ENCODE results near the gene FNBP1L. TPM values are rescaled to one million over a fixed set of nuclear protein-coding genes. Genes with fewer than 3 reads are reported as not detected.

Gene FNBP1L
- total RNA-seq, 1 experiment from 2014 or later = 21.4 TPM

DNA sequence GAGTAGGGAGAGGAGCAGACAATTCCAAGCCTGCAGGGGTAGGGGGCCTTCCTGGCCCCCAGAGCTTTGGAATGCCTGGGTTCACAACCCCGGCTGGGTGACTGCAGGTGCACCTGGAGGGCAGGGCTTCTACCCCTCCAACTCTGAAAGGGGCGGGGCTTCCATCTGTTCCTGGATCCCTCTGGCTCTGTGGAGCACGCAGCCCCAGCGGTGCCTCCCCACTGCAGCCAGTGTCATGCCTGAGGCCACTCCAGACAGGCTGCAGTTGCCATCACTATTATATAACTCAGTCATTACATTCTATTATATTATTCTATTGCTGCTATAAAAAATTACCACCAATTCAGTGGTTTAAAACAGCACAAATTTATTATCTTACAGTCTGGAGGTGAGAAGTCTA lies 12.5 kb upstream of the FNBP1L start:
- Histone ChIP-seq H3K9me3 (replicated peaks) (no peaks in the 10 kb centered on the region), H3K4me3 (no peak overlapping the region), H3K36me3 (no peaks in the 10 kb centered on the region), H3K27ac (no peak overlapping the region), H3K4me1 (replicated peaks) (no peaks in the 10 kb centered on the region), H3K27me3 (replicated peaks) (no peaks in the 10 kb centered on the region)
- no peak for DNase-seq (ENCODE audit: low read depth in 1 of 2, low spot score in 2 of 2)

DNA sequence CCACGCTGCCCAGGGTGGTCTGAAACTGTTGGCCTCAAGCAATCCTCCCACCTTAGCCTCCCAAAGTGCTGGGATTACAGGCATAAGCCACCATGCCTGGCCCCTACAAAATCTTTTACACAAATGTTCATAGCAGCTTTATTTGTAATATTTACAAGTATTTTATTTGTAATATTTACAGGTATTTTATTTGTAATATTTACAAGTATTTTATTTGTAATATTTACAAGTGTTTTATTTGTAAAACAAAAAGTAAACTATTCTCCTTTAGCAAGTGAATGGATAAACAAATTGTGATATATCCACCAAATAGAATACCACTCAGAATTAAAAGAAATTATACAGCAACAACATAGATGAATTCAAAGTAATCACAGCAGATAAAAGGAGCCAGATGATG lies 11.4 kb upstream of the FNBP1L start:
- Histone ChIP-seq H3K27ac (no peak overlapping the region), H3K4me3 (no peak overlapping the region), H3K4me1 (replicated peaks) (no peaks in the 10 kb centered on the region), H3K27me3 (replicated peaks) (no peaks in the 10 kb centered on the region), H3K36me3 (no peaks in the 10 kb centered on the region), H3K9me3 (replicated peaks) (no peaks in the 10 kb centered on the region)
- no peak for DNase-seq (ENCODE audit: low read depth in 1 of 2, low spot score in 2 of 2)

DNA sequence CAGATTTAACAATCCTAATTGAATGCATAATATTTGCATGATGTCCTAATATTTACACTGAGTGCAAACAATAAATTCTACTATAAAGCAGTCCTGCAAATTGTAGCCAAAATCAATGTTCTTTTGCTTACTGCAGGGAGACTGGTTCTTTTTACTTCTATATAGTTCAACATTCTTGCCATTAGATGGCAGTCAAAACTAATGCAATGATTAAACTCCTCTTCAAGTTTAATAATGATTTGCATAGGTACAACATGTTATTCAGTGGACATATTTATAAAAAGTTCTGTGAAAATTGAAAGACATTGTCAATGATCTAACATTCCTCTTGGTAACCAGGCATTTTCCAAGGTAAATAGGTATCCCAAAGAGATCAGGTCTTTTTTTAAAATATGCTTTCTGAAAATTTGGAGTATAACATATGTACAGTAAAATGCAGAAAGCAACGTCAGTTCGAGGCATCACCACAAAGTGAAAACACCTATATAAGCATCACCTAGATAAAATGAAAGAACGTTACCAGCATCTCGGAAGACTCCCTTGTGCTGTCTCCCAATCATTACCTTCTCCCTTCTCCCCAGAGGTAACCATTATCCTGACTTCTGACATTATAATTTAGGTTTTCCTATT lies 9.8 kb upstream of the FNBP1L start:
- no peak overlapping the region for H3K4me3 ChIP-seq
- DNase-seq (ENCODE audit: low read depth in 1 of 2, low spot score in 2 of 2) = peak in 1 of 2 experiments; percentile 39
- H3K27ac ChIP-seq = no peak overlapping the region
- no peaks in the 10 kb centered on the region for H3K36me3 ChIP-seq
- no peaks in the 10 kb centered on the region for H3K9me3 ChIP-seq (replicated peaks)
- H3K27me3 ChIP-seq (replicated peaks) = no peaks in the 10 kb centered on the region
- no peaks in the 10 kb centered on the region for H3K4me1 ChIP-seq (replicated peaks)

DNA sequence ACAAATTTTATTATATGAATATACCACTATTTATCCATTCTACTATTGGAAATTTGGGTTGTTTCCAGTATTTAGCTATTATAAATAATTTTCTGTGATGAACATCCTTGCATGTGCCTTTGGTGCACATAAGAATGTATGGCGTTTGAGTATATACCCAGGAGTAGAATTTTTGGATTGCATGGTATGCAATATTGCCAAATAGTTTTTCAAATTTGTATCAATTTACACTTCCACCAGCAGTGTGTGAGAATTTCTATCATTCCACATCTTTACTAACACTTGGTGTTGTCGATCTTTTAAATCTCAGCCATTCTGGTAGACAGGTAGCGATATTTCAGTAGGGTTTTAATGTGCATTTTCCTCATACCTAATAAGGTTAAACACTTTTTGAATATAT lies 9.2 kb upstream of the FNBP1L start:
- H3K9me3 ChIP-seq (replicated peaks) = no peaks in the 10 kb centered on the region
- no peaks in the 10 kb centered on the region for H3K36me3 ChIP-seq
- no peak overlapping the region for H3K27ac ChIP-seq
- H3K4me1 ChIP-seq (replicated peaks) = no peaks in the 10 kb centered on the region
- no peaks in the 10 kb centered on the region for H3K27me3 ChIP-seq (replicated peaks)
- no peak overlapping the region for H3K4me3 ChIP-seq
- DNase-seq (ENCODE audit: low read depth in 1 of 2, low spot score in 2 of 2) = no peak

DNA sequence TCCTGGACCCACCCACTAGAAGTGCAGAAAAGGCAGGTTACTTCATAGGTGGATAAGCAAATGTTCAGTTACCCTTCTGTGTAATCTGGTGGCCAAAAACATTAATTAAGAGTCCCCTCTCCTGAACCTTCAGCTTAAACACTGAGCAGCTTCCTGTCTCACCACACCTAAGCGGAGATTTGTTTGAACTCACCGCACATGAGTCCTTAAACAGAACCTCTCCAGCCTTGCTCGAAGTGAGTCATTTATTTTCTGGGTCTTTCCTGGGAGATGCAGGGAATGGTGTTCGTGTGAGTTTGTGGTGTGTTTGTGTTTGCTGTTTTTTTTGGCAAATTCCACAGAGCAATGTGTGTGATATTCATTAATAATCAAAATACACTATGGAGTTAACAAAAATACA lies 7.6 kb upstream of the FNBP1L start:
- DNase-seq (ENCODE audit: low read depth in 1 of 2, low spot score in 2 of 2) = no peak
- H3K27ac ChIP-seq = no peak overlapping the region
- H3K4me3 ChIP-seq = no peak overlapping the region
- H3K9me3 ChIP-seq (replicated peaks) = no peaks in the 10 kb centered on the region
- H3K36me3 ChIP-seq = no peaks in the 10 kb centered on the region
- no peaks in the 10 kb centered on the region for H3K27me3 ChIP-seq (replicated peaks)
- no peaks in the 10 kb centered on the region for H3K4me1 ChIP-seq (replicated peaks)

DNA sequence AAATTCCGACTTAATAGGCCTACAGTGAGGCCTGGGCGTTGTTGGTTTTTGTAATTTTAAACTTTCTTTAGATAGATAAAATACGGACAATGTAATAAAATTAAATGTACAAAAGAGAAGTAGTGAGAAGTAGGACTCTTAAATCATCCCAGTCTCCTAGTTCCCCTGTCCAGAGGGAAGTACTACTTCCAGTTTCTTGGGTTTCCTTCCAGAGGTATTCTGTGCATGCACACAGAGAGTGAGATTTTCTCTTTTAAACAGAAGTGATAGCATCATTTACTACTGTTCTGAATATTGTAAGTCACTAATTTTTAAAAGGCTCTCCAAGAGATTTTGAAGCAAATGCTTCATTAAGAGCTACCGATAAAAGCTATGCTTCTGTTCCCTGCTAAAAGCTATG lies 7.2 kb upstream of the FNBP1L start:
- H3K27ac ChIP-seq = no peak overlapping the region
- no peak overlapping the region for H3K4me3 ChIP-seq
- H3K27me3 ChIP-seq (replicated peaks) = no peaks in the 10 kb centered on the region
- H3K4me1 ChIP-seq (replicated peaks) = no peaks in the 10 kb centered on the region
- no peaks in the 10 kb centered on the region for H3K9me3 ChIP-seq (replicated peaks)
- no peaks in the 10 kb centered on the region for H3K36me3 ChIP-seq
- no peak for DNase-seq (ENCODE audit: low read depth in 1 of 2, low spot score in 2 of 2)

DNA sequence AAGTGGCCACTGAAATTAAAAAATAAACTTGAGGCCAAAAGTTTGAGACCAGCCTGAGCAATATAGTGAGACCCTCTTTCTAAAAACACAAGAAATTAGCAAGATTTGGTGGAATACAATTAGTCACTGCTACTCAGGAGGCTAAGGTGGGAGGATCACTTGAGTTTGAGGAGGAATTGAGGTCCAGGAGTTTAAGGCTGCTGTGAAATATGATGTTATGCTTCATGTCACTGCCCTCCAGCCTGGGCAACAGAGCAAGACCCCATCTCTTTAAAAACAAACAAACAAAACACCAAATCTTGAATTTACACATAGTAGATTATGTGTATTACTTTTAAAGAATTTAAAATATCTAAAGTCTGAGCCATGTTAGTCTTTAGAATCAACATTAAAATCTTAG lies 6.3 kb upstream of the FNBP1L start:
- H3K9me3 ChIP-seq (replicated peaks) = no peaks in the 10 kb centered on the region
- no peak for DNase-seq (ENCODE audit: low read depth in 1 of 2, low spot score in 2 of 2)
- H3K27me3 ChIP-seq (replicated peaks) = no peaks in the 10 kb centered on the region
- no peak overlapping the region for H3K27ac ChIP-seq
- H3K4me3 ChIP-seq = no peak overlapping the region
- no peaks in the 10 kb centered on the region for H3K4me1 ChIP-seq (replicated peaks)
- H3K36me3 ChIP-seq = no peaks in the 10 kb centered on the region

DNA sequence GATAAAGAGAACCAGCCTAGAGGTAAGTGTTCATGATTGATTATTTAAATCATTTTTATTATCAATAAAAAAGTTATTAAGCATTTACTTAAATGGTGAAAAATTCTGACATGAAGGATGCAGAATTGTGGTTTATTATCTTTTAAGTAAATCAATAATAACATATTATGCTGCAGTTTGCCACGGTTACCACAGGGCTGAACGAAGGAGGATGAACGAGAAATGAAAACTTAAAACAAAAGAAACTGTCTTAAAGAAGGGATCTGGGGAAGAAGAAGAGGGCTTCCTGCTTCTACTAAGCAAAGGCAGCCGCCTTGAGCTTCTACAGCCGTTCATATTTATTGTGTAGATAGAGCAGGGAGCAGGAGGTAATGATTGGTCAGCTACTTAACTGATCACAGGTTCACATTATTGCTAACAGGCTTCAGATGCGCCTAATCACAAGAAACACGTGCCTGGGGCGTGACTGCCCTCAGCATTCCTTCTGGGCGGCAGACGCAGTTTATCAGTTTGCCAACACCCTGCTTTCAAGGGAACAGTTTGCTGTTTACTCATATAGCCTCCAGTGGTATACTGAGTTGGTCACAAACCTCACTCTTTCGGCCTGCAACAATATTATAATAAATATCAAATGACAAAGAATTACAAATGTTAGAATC lies 5.8 kb upstream of the FNBP1L start:
- no peaks in the 10 kb centered on the region for H3K4me1 ChIP-seq (replicated peaks)
- DNase-seq (ENCODE audit: low read depth in 1 of 2, low spot score in 2 of 2) = no peak
- H3K9me3 ChIP-seq (replicated peaks) = no peaks in the 10 kb centered on the region
- H3K27me3 ChIP-seq (replicated peaks) = no peaks in the 10 kb centered on the region
- H3K27ac ChIP-seq = no peak overlapping the region
- no peaks in the 10 kb centered on the region for H3K36me3 ChIP-seq
- no peak overlapping the region for H3K4me3 ChIP-seq

DNA sequence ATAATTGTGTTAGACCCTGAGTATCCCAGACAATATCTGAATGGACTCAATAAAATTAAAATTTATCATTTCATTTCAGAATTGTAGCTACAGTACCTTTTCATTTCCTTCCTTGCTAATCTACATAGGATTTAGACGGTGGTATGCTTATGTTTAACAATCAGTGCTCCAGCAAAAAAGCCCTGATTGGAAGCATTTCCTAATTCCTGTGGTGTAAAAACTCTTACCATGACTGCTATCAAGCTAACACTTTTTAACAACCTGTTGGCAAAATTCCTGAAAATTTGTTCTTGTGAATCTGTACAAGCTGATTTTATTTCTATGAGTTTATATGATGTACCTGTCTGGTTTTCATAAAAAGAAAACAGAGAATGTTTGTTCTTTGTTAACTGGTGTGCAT lies 5.2 kb upstream of the FNBP1L start:
- no peak overlapping the region for H3K4me3 ChIP-seq

DNA sequence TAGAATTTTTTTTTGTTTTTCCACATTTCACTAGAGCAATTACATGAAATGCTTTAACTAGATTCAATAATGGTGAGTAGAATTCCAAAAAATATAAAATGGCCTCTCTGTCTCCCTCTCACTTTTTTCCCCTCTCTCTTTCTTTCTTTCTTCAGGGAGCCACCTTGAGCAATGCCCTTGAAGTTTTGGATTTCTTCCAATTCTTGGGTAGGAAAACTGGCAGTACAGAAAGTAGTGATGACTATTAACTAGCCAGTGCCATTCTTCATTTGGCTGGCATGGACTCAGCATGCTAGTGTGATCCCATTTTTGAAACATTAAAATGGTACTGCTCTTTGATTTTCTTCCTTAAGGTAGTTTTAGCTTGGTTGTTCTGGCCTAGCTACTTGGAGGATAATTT lies 4.5 kb upstream of the FNBP1L start:
- H3K4me3 ChIP-seq = no peak overlapping the region
- no peak overlapping the region for H3K27ac ChIP-seq
- no peak for DNase-seq (ENCODE audit: low read depth in 1 of 2, low spot score in 2 of 2)
- no peaks in the 10 kb centered on the region for H3K4me1 ChIP-seq (replicated peaks)
- peaks cover 5% of the 10 kb centered on the region for H3K36me3 ChIP-seq
- no peaks in the 10 kb centered on the region for H3K9me3 ChIP-seq (replicated peaks)
- no peaks in the 10 kb centered on the region for H3K27me3 ChIP-seq (replicated peaks)

More for the DNA sequence above, 5.2 kb upstream of the FNBP1L start:
- DNase-seq (ENCODE audit: low read depth in 1 of 2, low spot score in 2 of 2) = no peak
- no peaks in the 10 kb centered on the region for H3K4me1 ChIP-seq (replicated peaks)
- H3K9me3 ChIP-seq (replicated peaks) = no peaks in the 10 kb centered on the region
- H3K36me3 ChIP-seq = no peaks in the 10 kb centered on the region
- no peak overlapping the region for H3K27ac ChIP-seq
- no peaks in the 10 kb centered on the region for H3K27me3 ChIP-seq (replicated peaks)

DNA sequence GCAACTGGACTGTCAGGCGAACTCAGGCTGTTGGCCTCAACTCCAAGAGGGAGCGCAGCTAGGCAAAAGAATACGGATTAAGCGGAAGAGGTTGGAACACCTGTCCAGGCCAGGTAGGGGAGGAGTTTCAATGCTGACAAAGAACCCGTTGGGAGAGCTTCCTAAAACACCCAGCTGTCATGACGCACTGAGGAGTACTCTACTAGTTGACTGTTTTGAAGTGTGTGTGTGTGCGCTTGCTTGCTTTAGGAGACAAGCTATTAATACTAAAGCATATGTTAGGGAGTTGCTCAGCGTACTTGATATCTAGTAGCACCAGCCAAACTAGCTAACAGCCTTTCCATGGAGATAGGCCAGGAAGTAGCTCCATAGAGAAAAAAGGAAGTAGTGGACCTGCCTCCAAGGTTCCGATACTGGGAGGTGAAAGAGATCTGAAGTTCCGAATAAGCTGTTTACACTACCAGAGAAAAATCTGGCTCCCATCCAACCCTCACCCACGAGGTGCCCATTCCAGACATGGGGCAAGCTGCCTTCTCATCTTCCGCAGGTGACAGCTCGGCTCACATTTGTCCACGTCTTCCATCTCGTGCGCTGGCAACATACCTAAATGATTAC lies 974 bp upstream of the FNBP1L start:
- peaks cover 8% of the 10 kb centered on the region for H3K4me1 ChIP-seq (replicated peaks)
- no peak overlapping the region for H3K27ac ChIP-seq
- H3K9me3 ChIP-seq (replicated peaks) = no peaks in the 10 kb centered on the region
- DNase-seq (ENCODE audit: low read depth in 1 of 2, low spot score in 2 of 2) = no peak
- no peak overlapping the region for H3K4me3 ChIP-seq
- peaks cover 5% of the 10 kb centered on the region; the same call in 1 of the 2 replicates for H3K27me3 ChIP-seq (replicated peaks)
- peaks cover 5% of the 10 kb centered on the region for H3K36me3 ChIP-seq

DNA sequence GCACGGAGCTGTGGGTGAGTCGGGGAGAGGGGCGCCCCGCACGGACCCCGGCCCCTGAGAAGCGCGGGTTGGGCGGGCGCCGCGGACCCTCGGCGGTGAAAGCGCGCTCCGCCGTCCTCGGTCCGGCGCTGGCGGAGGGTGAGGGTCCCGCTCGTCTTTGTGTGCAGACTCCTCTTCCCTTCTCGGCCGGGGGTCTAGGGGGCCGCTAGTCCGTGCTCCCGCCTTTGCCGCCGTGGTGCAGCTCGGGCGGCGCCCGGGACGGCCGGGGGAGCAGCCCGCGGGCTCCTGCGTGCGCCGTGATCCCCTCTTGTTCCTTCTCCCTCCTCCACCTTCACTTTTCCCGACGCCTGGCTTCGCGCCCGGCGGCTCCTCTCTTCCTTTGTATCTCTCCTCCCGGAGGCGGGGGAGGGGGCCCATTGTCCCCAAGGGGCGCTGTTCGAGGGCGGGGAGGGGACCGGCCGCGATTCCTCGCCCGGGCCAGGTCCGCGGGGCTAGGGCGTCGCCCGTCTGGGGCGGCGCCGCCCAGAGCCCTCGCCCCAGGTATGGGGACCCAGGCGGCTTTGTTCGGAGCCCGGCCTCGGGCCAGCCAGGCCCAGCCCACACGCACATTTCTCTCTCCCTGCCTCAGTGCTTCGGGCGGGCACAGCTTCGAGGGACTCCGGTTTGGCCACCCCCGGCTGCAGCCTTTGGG lies 519 bp downstream of the FNBP1L start:
- Histone ChIP-seq H3K9me3 (replicated peaks) (no peaks in the 10 kb centered on the region), H3K36me3 (peaks cover 5% of the 10 kb centered on the region), H3K4me3 (peak overlapping the region; percentile 84), H3K27me3 (replicated peaks) (peaks cover 5% of the 10 kb centered on the region; the same call in 1 of the 2 replicates), H3K4me1 (replicated peaks) (peaks cover 8% of the 10 kb centered on the region), H3K27ac (no peak overlapping the region)
- DNase-seq (ENCODE audit: low read depth in 1 of 2, low spot score in 2 of 2) = peak; percentile 44 to 67

DNA sequence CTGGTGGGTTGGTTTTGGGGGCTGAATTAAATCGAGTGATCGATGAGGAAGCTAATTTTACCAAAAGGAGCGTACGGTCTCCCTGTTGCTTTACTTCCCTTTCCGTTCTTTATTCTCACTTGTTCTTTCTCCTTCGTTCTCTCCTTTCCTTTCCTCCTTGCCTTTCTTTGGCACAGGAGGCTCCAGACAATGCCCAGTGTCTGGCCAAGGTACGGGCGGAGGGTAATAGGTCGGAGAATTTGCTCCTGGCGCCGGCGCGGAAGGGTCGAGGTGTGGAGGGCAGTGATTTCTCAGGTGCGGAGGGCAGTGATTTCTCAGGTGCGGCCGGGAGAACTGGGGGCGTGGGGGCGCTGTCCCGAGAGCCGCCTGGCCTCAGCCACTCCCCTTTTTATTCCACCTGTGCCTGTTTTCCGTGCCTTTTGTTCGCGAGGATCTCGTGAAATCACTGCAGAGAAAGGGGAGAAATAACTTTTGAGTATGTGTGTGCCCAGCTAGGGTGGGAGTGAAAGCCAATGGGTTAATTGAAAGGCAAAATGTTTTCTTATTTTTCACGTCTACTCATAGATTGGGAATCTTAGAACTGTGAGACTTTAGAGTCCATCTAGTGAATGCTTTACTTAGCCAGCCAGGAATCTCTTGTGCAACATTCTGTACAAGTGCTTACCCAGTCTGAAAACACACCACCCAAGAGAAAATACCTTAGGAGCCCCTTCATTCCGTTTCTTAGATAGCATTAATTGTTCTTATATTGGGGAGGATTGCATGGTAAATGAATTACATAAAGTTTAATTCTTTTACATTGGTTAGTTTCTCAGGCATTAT lies 1.3 kb downstream of the FNBP1L start:
- H3K27me3 ChIP-seq (replicated peaks) = peaks cover 5% of the 10 kb centered on the region; the same call in 1 of the 2 replicates
- H3K4me3 ChIP-seq = peak overlapping the region; percentile 84
- H3K9me3 ChIP-seq (replicated peaks) = no peaks in the 10 kb centered on the region
- H3K4me1 ChIP-seq (replicated peaks) = peaks cover 8% of the 10 kb centered on the region
- no peak overlapping the region for H3K27ac ChIP-seq
- H3K36me3 ChIP-seq = peaks cover 5% of the 10 kb centered on the region
- peak in 1 of 2 experiments; percentile 34 for DNase-seq (ENCODE audit: low read depth in 1 of 2, low spot score in 2 of 2)

Data from SJSA1 (cell line).